Loucy (cell line): ENCODE results near the gene OR9K2.

Experiments used
- EZH2phosphoT487 ChIP-seq: fragments of 200-600 bp; IDR thresholded peaks from 2 replicates; pipeline ENCODE4 v1.6.1; 2018; ENCODE audit warnings: antibody characterized with exemption, mild to moderate bottlenecking, moderate library complexity, borderline replicate concordance
- TF ChIP-seq, protein P1 (sequence below): fragments of 200-600 bp; sonication (generic); conservative IDR thresholded peaks from 2 replicates; pipeline ENCODE4 v1.5.1; 2014; ENCODE audit warnings: mild to moderate bottlenecking, antibody characterized with exemption, low read length

DNA sequence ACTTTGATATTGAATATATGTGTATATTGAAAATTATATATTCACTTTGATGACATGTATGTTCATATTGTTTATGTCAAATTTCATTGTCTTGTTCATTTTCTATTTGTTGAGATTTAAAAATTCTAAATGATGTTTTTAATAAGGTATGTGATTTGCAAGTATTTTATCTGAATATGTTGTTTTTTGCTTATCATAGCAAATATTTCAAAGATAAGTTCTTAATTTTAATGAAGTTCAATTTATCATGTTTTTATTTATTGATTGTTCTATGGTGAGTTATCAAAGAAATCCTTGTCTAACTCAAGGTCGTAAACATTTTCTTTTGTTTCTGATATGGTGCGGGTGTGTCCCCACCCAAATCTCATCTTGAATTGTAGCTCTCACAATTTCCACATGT lies 45.2 kb downstream of the OR9K2 start:
- TF ChIP-seq, protein P1, sequence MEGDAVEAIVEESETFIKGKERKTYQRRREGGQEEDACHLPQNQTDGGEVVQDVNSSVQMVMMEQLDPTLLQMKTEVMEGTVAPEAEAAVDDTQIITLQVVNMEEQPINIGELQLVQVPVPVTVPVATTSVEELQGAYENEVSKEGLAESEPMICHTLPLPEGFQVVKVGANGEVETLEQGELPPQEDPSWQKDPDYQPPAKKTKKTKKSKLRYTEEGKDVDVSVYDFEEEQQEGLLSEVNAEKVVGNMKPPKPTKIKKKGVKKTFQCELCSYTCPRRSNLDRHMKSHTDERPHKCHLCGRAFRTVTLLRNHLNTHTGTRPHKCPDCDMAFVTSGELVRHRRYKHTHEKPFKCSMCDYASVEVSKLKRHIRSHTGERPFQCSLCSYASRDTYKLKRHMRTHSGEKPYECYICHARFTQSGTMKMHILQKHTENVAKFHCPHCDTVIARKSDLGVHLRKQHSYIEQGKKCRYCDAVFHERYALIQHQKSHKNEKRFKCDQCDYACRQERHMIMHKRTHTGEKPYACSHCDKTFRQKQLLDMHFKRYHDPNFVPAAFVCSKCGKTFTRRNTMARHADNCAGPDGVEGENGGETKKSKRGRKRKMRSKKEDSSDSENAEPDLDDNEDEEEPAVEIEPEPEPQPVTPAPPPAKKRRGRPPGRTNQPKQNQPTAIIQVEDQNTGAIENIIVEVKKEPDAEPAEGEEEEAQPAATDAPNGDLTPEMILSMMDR: no peak
- no peak for TF ChIP-seq EZH2phosphoT487
